Tibial artery (tissue), 4 donors: ENCODE measurements around the gene PTPRN2.

Source experiments
- DNase-seq, 2 donors: peaks; one replicate each; pipeline ENCODE4 v3.0.0-alpha.2; 2019
- H3K27ac ChIP-seq, 2 donors: fragments of 200-600 bp; sonication (generic) in 1 of 2; 1 replicate in 1 of 2; 2 replicates in 1 of 2; pipeline ENCODE4 v1.5.1; 2018 to 2019; ENCODE audit warnings: mild to moderate bottlenecking in 1 of 2
- H3K27me3 ChIP-seq, 2 donors: fragments of 200-600 bp; sonication (generic) in 1 of 2; one replicate each; pipeline versions ENCODE4 v1.5.1 to v1.6.0; 2016 to 2019
- H3K36me3 ChIP-seq, 3 donors: fragments of 200-600 bp; sonication (generic) in 2 of 3; one replicate each; pipeline ENCODE4 v1.5.1; 2016 to 2019; ENCODE audit warnings: mild to moderate bottlenecking in 2 of 3
- H3K4me1 ChIP-seq, 4 donors: fragments of 200-600 bp; sonication (generic) in 2 of 4; 1 replicate in 3 of 4; 2 replicates in 1 of 4; pipeline ENCODE4 v1.5.1; 2016 to 2019
- H3K4me3 ChIP-seq, 2 donors: fragments of 200-600 bp; sonication (generic) in 1 of 2; 1 replicate in 1 of 2; 2 replicates in 1 of 2; pipeline ENCODE4 v1.5.1; 2018 to 2019; ENCODE audit warnings: mild to moderate bottlenecking in 2 of 2
- H3K9me3 ChIP-seq, 3 donors: fragments of 200-600 bp; sonication (generic) in 1 of 3; one replicate each; pipeline ENCODE4 v1.5.1; 2016 to 2019
- CTCF ChIP-seq, 2 experiments: fragments of 200-600 bp in 1 of 2; fragments of 450-650 bp in 1 of 2; IDR thresholded peaks; one replicate each; pipeline ENCODE4 v1.5.1; 2017 to 2019; ENCODE audit warnings: antibody characterized with exemption in 2 of 2, mild to moderate bottlenecking in 1 of 2, moderate library complexity in 1 of 2
- intact Hi-C: fragments of 100-400 bp; cut with DNase I; formaldehyde crosslinking; loops from one replicate; pipeline ENCODE4 v1.15.0; 2023; ENCODE audit warnings: low total_unique reads

PTPRN2 gene

GRCh38 chr7:158601090-158601489 is 13.5 kb upstream of the PTPRN2 start:
- no peaks in the 10 kb centered on the region for H3K36me3 ChIP-seq
- TF ChIP-seq CTCF (IDR thresholded peaks at IDR 0.05) = no peak
- H3K4me3 ChIP-seq = no peak overlapping the region
- no peaks in the 10 kb centered on the region for H3K4me1 ChIP-seq
- H3K9me3 ChIP-seq = no peaks in the 10 kb centered on the region
- no peak for DNase-seq
- H3K27me3 ChIP-seq = no peaks in the 10 kb centered on the region
- H3K27ac ChIP-seq = no peak overlapping the region
- intact Hi-C loops = no loop called here

GRCh38 chr7:158596745-158597144 is 9.1 kb upstream of the PTPRN2 start:
- no peaks in the 10 kb centered on the region for H3K4me1 ChIP-seq
- peaks cover 0 to 8% (median 0%) of the 10 kb centered on the region in 3 donors for H3K9me3 ChIP-seq
- no peak for TF ChIP-seq CTCF (IDR thresholded peaks at IDR 0.05)
- intact Hi-C loops = no loop called here
- H3K36me3 ChIP-seq = no peaks in the 10 kb centered on the region
- H3K27ac ChIP-seq = no peak overlapping the region
- no peaks in the 10 kb centered on the region for H3K27me3 ChIP-seq
- DNase-seq = no peak
- H3K4me3 ChIP-seq = no peak overlapping the region

GRCh38 chr7:158596309-158596708 is 8.7 kb upstream of the PTPRN2 start:
- no peaks in the 10 kb centered on the region for H3K36me3 ChIP-seq
- no peak overlapping the region for H3K27ac ChIP-seq
- H3K27me3 ChIP-seq = no peaks in the 10 kb centered on the region
- H3K4me3 ChIP-seq = no peak overlapping the region
- H3K4me1 ChIP-seq = no peaks in the 10 kb centered on the region
- intact Hi-C loops = no loop called here
- H3K9me3 ChIP-seq = peaks cover 0 to 8% (median 0%) of the 10 kb centered on the region in 3 donors
- TF ChIP-seq CTCF (IDR thresholded peaks at IDR 0.05) = no peak
- DNase-seq = no peak

GRCh38 chr7:158595068-158595467 is 7.4 kb upstream of the PTPRN2 start:
- H3K27me3 ChIP-seq = no peaks in the 10 kb centered on the region
- no peaks in the 10 kb centered on the region for H3K36me3 ChIP-seq
- intact Hi-C loops = no loop called here
- no peak for TF ChIP-seq CTCF (IDR thresholded peaks at IDR 0.05)
- no peaks in the 10 kb centered on the region for H3K4me1 ChIP-seq
- peaks cover 0 to 8% (median 0%) of the 10 kb centered on the region in 3 donors for H3K9me3 ChIP-seq
- no peak overlapping the region for H3K27ac ChIP-seq
- H3K4me3 ChIP-seq = no peak overlapping the region
- DNase-seq = no peak

GRCh38 chr7:158592541-158592940 is 4.9 kb upstream of the PTPRN2 start:
- no peaks in the 10 kb centered on the region for H3K36me3 ChIP-seq
- H3K27me3 ChIP-seq = no peaks in the 10 kb centered on the region
- no peak overlapping the region for H3K27ac ChIP-seq
- no peak for DNase-seq
- H3K4me3 ChIP-seq = no peak overlapping the region
- H3K9me3 ChIP-seq = peaks cover 0 to 8% (median 0%) of the 10 kb centered on the region in 3 donors
- no peak for TF ChIP-seq CTCF (IDR thresholded peaks at IDR 0.05)
- H3K4me1 ChIP-seq = peaks cover 0 to 10% (median 5%) of the 10 kb centered on the region in 4 donors
- intact Hi-C loops = no loop called here

- Histone ChIP-seq H3K27me3 (peaks cover 0 to under 1% of the 10 kb centered on the region in 2 donors), H3K9me3 (peaks cover 0 to 8% (median 0%) of the 10 kb centered on the region in 3 donors), H3K4me3 (no peak overlapping the region), H3K36me3 (no peaks in the 10 kb centered on the region), H3K27ac (no peak overlapping the region), H3K4me1 (peaks cover under 1 to 16% (median 10%) of the 10 kb centered on the region in 4 donors)
- DNase-seq = no peak
- no peak for TF ChIP-seq CTCF (IDR thresholded peaks at IDR 0.05)
- intact Hi-C loops = no loop called here
Observed at GRCh38 chr7:158591944-158592343, 4.3 kb upstream of the PTPRN2 start.
